Uterus (tissue), 2 donors: Measurements from ENCODE around the gene ARHGAP42.

Experiments
- POLR2A ChIP-seq, 2 donors: fragments of 450-650 bp; IDR thresholded peaks; one replicate each; pipeline ENCODE4 v1.6.1; 2016; ENCODE audit warnings: antibody characterized with exemption in 2 of 2, mild to moderate bottlenecking in 1 of 2, moderate library complexity in 1 of 2
- TF ChIP-seq, protein P1 (sequence below), 4 experiments: fragments of 200-600 bp in 2 of 4; fragments of 450-650 bp in 2 of 4; sonication (generic) in 2 of 4; IDR thresholded peaks; one replicate each; pipeline ENCODE4 v1.5.1; 2016 to 2019; ENCODE audit warnings: antibody characterized with exemption in 4 of 4, mild to moderate bottlenecking in 2 of 4, moderate library complexity in 1 of 4

DNA sequence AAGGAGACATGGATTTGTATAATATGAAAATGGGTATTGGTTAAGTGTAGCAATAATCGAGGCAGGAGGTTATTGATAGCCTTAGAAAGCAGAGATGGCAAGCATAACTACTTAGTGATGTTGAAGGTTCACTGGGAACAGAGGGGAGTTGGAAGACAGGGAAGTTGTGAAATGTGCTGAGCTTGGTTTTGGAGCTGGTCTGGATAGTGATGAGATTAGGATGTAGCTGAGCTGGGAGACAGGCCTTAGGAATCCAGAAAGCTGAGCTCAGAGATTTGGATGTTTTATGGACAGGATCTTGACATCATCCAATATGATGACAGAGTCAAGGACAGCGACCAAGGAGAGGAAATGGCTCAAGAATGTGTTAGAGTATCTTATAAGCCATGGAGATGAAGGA lies 113.1 kb downstream of the ARHGAP42 start:
- TF ChIP-seq, protein P1, sequence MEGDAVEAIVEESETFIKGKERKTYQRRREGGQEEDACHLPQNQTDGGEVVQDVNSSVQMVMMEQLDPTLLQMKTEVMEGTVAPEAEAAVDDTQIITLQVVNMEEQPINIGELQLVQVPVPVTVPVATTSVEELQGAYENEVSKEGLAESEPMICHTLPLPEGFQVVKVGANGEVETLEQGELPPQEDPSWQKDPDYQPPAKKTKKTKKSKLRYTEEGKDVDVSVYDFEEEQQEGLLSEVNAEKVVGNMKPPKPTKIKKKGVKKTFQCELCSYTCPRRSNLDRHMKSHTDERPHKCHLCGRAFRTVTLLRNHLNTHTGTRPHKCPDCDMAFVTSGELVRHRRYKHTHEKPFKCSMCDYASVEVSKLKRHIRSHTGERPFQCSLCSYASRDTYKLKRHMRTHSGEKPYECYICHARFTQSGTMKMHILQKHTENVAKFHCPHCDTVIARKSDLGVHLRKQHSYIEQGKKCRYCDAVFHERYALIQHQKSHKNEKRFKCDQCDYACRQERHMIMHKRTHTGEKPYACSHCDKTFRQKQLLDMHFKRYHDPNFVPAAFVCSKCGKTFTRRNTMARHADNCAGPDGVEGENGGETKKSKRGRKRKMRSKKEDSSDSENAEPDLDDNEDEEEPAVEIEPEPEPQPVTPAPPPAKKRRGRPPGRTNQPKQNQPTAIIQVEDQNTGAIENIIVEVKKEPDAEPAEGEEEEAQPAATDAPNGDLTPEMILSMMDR (IDR thresholded peaks at IDR 0.05): no peak
- no peak for TF ChIP-seq POLR2A (IDR thresholded peaks at IDR 0.05)
